RWPE1 (cell line): Measurements from ENCODE around the gene AKAP10.
"Not testable (repeated sequence)": the region's sequence is repeated elsewhere in the genome, so short reads cannot be mapped to it uniquely, and the experiment has no call there.

Experiments used
- CTCF ChIA-PET: fragments of 350-600 bp; sonication (Branson Sonifier 250); formaldehyde crosslinking; extraction: SDS; loops from one replicate; lab custom pipeline; 2021; lab: Yijun Ruan, JAX
- POLR2A ChIA-PET: fragments of 400-600 bp; formaldehyde crosslinking; extraction: SDS; loops from one replicate; lab custom pipeline; 2020; ENCODE audit warnings: antibody characterized with exemption; ENCODE audit not compliant: low non-redundant PET; lab: Yijun Ruan, JAX
- DNase-seq: peaks from one replicate; pipeline ENCODE4 v3.0.0; 2012; ENCODE audit warnings: low spot score
- H3K27ac ChIP-seq: fragments of 450-650 bp; 2 replicates; pipeline ENCODE4 v1.5.1; 2017
- CTCF ChIP-seq: fragments of 450-650 bp; conservative IDR thresholded peaks from 2 replicates; pipeline ENCODE4 v1.5.1; 2017; ENCODE audit warnings: low read depth, mild to moderate bottlenecking

The AKAP10 gene

GRCh38 chr17:19955099-19955498 lies 22.5 kb downstream of the AKAP10 start:
- CTCF ChIA-PET: interaction anchor here (0.6 kb wide), 1 partner anchor 34 kb away, joined by 3 read pairs; no protein-coding TSS in a partner anchor
- H3K27ac ChIP-seq: no peak overlapping the region
- no peak for DNase-seq
- no peak for TF ChIP-seq CTCF
- POLR2A ChIA-PET: no interaction called here

GRCh38 chr17:19951411-19951810 lies 26.2 kb downstream of the AKAP10 start:
- CTCF ChIA-PET, H3K27ac ChIP-seq, POLR2A ChIA-PET, DNase-seq: not testable (repeated sequence)

GRCh38 chr17:19950624-19951195 lies 26.9 kb downstream of the AKAP10 start:
- CTCF ChIA-PET, H3K27ac ChIP-seq, POLR2A ChIA-PET, DNase-seq: not testable (repeated sequence)

- no peak overlapping the region for H3K27ac ChIP-seq
- CTCF ChIA-PET: interaction anchor here (0.5 kb wide), 1 partner anchor 77 kb away, joined by 4 read pairs; no protein-coding TSS in a partner anchor
- DNase-seq: no peak
- POLR2A ChIA-PET: interaction anchor here (0.6 kb wide), 1 partner anchor 20 kb away, joined by 3 read pairs; no protein-coding TSS in a partner anchor
- TF ChIP-seq CTCF: no peak
These were observed 29.3 kb downstream of the AKAP10 start for GRCh38 chr17:19948116-19948943.

GRCh38 chr17:19946921-19947320 lies 30.7 kb downstream of the AKAP10 start:
- ChIA-PET CTCF (interaction anchor here (0.6 kb wide), 1 partner anchor 46 kb away, joined by 3 read pairs; no protein-coding TSS in a partner anchor), POLR2A (no interaction called here)
- DNase-seq: no peak

GRCh38 chr17:19945009-19945626 lies 32.5 kb downstream of the AKAP10 start:
- no peak for TF ChIP-seq CTCF
- ChIA-PET POLR2A (no interaction called here), CTCF (interaction anchor here (0.6 kb wide), 1 partner anchor 434 kb away, joined by 5 read pairs; no protein-coding TSS in a partner anchor)
- H3K27ac ChIP-seq: no peak overlapping the region
- DNase-seq: no peak

More at GRCh38 chr17:19946921-19947320, 30.7 kb downstream of the AKAP10 start:
- TF ChIP-seq CTCF: no peak
- no peak overlapping the region for H3K27ac ChIP-seq

- ChIA-PET POLR2A (no interaction called here), CTCF (no interaction called here)
These were observed 34.0 kb downstream of the AKAP10 start for GRCh38 chr17:19943599-19943998.

More at GRCh38 chr17:19943599-19943998, 34.0 kb downstream of the AKAP10 start:
- H3K27ac ChIP-seq: no peak overlapping the region
- DNase-seq: no peak
- no peak for TF ChIP-seq CTCF
